Dendritic cell treated with granulocyte-macrophage colony-stimulating factor and Interleukin-4, amounts not matched to agents 40 ng/mL and 50 ng/mL, for 4 days (primary cell): ENCODE results near the gene EFCAB12.
A peak's percentile ranks its signal among the peaks of the same experiment; 100 is the strongest.

Experiments used
- H3K27ac Mint-ChIP-seq: one replicate; pipeline ENCODE4 v1.8.0; 2022; ENCODE audit warnings: mild to moderate bottlenecking, mixed read lengths
- H3K27me3 Mint-ChIP-seq: one replicate; pipeline ENCODE4 v1.8.0; 2022; ENCODE audit warnings: mild to moderate bottlenecking, mixed read lengths
- H3K36me3 Mint-ChIP-seq: one replicate; pipeline ENCODE4 v1.8.0; 2022; ENCODE audit warnings: low read depth, mixed read lengths
- H3K4me1 Mint-ChIP-seq: one replicate; pipeline ENCODE4 v1.8.0; 2022; ENCODE audit warnings: low read depth, mixed read lengths
- H3K4me3 Mint-ChIP-seq: one replicate; pipeline ENCODE4 v1.8.0; 2022; ENCODE audit warnings: mild to moderate bottlenecking, moderate library complexity, mixed read lengths
- H3K9me3 Mint-ChIP-seq: one replicate; pipeline ENCODE4 v1.8.0; 2022; ENCODE audit warnings: mixed read lengths
- intact Hi-C: fragments of 100-400 bp; cut with micrococcal nuclease; formaldehyde crosslinking; loops from one replicate; pipeline ENCODE4 v1.15.0; 2022

Gene EFCAB12

DNA sequence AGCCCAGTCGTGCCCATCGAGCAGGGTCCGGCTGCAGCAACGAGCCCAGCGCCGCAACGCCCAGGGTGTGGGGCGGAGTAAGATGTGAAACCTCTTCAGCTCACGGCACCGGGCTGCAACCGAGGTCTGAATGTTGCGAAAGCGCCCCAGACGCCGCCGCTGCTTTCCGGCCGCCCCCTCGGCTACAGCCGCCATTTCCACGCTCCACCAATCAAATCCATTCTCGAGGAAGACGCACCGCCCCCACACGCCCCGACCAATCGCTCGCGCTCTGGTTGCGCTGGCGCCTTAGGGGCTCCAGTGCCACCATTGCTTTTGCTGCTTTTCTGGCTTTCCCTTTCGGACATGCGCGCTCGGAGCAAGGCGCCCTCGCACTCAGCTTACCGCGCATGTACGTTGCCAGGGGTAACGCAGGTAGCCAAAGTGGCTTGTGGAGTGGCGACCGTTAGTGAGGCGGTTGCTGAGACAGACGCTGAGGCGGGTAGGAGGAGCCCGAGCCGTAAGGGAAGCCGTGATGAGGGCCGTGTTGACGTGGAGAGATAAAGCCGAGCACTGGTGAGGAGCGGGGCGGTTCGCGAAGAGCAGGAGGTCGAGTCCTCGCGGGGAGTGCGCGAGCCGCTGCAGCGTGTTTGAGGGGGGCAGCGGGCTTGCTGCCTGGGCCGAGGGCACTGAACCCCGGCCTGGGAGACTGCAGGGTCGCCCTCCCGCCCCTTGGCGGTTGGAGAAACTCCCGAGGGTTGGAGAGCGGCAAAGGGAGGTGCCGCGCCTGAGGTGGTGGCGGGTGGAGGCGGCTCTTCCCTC, 11.6 kb upstream of the EFCAB12 start, which contains the start of the genes IFT122 and MBD4:
Gene IFT122, plus strand, starts transcription at position 408 of the 801 bp plus-strand sequence. Its CDS starts 107 bp downstream, at position 515.
Gene MBD4, minus strand, starts transcription at position 132 of the 801 bp plus-strand sequence. Its CDS starts 115 bp downstream, at position 17.
- intact Hi-C loops = loop anchor here (1.0 to 5.0 kb wide), 2 partner anchors 41 to 137 kb away; no protein-coding TSS in a partner anchor
- H3K36me3 Mint-ChIP-seq = peaks cover 45% of the 10 kb centered on the region
- peak within 1 kb of the TSS; percentile 84 for H3K4me3 Mint-ChIP-seq
- H3K27ac Mint-ChIP-seq = peak within 1 kb of the TSS; percentile 92
- no peaks in the 10 kb centered on the region for H3K9me3 Mint-ChIP-seq
- peaks cover 72% of the 10 kb centered on the region for H3K4me1 Mint-ChIP-seq
- no peaks in the 10 kb centered on the region for H3K27me3 Mint-ChIP-seq

DNA sequence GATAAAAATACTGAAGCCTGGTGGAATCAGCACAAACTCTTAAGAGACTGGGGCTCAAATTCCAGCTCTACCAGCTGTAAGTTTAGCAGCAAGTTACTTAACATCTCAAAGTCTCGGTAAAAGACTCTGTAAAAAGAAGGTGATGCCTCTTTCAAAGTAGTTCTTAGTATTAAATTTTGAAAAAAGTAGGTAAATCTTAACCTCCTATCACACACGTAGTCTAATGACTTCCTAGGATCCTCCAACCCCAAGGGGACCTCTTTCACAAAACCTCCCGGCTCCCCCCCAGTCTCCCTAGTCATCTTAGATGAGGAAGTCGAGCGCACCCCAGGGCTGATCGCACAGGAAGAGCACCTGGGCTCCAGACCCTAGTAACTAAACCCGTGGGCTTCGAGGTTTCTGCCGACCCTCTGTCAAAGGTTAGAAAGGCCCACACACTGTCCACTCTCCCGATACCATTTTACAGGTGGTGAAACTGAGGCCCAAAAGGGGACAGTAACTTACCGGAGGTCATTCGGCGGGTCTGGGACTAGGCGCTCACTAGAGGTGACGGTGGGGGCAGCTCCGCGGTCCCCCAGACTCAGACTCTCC, 10.9 kb upstream of the EFCAB12 start:
- peak overlapping the region; percentile 92 for H3K27ac Mint-ChIP-seq
- H3K4me1 Mint-ChIP-seq = peaks cover 74% of the 10 kb centered on the region

DNA sequence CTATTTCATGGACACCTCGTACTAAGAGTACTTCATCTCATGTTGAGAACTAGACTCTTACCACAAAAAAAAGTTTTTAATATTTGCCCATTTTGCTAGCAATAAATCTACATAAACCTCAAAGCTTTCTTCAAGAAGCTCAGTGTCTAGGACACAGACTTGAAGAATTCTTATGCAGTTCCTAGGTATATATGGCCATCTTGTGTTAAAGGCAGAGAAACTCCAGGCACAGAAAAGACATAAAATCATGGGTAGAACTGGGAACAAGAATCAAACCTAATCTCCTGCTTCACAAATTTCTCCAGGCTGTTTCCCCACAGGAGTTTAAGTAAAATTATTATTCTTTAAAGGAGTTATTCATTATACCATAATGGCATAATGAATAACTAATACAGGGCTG, 6.9 kb upstream of the EFCAB12 start:
- H3K36me3 Mint-ChIP-seq = peaks cover 86% of the 10 kb centered on the region
- no peak overlapping the region for H3K27ac Mint-ChIP-seq
- H3K27me3 Mint-ChIP-seq = no peaks in the 10 kb centered on the region

More for the DNA sequence above, 10.9 kb upstream of the EFCAB12 start:
- H3K4me3 Mint-ChIP-seq = peak overlapping the region; percentile 84
- intact Hi-C loops = no loop called here
- H3K36me3 Mint-ChIP-seq = peaks cover 52% of the 10 kb centered on the region
- no peaks in the 10 kb centered on the region for H3K27me3 Mint-ChIP-seq
- no peaks in the 10 kb centered on the region for H3K9me3 Mint-ChIP-seq

DNA sequence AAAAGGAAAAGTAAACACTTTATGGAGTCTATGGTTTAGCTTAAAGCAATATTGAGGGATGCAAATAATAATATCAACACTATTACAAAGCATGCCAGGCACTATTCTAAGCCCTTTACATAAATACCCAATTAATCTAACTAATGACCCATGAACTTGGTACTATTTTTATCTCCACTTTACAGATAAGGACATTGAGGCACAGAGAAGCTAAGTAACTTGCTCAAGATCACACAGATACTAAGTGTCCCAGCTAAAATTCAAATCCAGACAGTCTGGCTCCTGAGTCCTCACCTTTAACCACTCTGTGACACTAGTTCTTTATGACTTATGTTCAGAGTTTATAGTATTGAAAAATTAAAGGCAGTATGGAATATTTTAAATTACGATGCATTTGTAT, 5.7 kb upstream of the EFCAB12 start:
- Mint-ChIP-seq H3K27me3 (no peaks in the 10 kb centered on the region), H3K36me3 (peaks cover 86% of the 10 kb centered on the region), H3K4me1 (peaks cover 41% of the 10 kb centered on the region), H3K4me3 (no peak overlapping the region), H3K27ac (no peak overlapping the region), H3K9me3 (no peaks in the 10 kb centered on the region)
- intact Hi-C loops = no loop called here

More for the DNA sequence above, 6.9 kb upstream of the EFCAB12 start:
- H3K4me3 Mint-ChIP-seq = no peak overlapping the region
- H3K4me1 Mint-ChIP-seq = peaks cover 44% of the 10 kb centered on the region
- intact Hi-C loops = no loop called here
- no peaks in the 10 kb centered on the region for H3K9me3 Mint-ChIP-seq

DNA sequence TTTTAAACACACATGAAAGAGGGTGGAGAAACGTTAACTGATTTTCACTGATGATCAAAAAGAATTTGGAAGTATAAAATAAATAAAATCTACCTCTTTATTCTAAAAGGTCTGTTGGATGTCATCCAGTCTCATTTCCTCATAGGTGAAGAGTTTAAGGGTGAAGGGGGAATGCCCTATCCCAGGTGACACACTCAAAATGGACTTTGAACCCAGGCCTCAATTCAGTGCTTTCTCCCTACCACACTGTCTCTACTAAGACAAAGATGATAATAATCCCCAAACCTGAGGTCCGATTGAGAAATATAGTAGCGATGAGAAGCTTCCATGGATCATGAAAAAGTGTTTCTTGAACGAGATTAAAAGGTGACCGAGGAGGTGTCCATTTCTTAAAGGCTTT, 5.1 kb upstream of the EFCAB12 start:
- Mint-ChIP-seq H3K36me3 (peaks cover 88% of the 10 kb centered on the region), H3K27me3 (no peaks in the 10 kb centered on the region), H3K27ac (no peak overlapping the region), H3K9me3 (no peaks in the 10 kb centered on the region), H3K4me3 (no peak overlapping the region), H3K4me1 (peaks cover 44% of the 10 kb centered on the region)
- intact Hi-C loops = no loop called here

DNA sequence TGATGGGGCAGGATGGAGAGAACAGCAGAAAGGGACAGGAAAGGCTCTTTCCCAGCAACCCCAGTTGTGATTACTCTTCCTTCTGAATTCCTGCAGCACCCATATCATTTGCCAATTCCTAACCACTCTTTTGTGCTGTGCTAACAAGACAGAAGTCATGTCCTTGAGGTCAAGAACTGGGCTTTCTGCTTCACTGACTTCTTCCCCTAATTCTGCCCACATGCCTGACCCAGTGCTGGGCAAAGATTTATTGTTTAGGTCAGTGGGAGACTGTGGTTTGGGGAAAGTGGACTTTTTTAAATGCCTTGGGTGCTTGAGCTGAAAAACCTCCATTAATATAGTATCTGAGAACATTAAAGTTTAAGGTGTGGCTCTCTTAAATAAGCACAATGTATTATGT, 4.2 kb upstream of the EFCAB12 start:
- intact Hi-C loops = no loop called here
- Mint-ChIP-seq H3K4me3 (no peak overlapping the region), H3K4me1 (peaks cover 44% of the 10 kb centered on the region), H3K36me3 (peaks cover 81% of the 10 kb centered on the region), H3K27me3 (peaks cover 4% of the 10 kb centered on the region), H3K27ac (no peak overlapping the region), H3K9me3 (no peaks in the 10 kb centered on the region)

DNA sequence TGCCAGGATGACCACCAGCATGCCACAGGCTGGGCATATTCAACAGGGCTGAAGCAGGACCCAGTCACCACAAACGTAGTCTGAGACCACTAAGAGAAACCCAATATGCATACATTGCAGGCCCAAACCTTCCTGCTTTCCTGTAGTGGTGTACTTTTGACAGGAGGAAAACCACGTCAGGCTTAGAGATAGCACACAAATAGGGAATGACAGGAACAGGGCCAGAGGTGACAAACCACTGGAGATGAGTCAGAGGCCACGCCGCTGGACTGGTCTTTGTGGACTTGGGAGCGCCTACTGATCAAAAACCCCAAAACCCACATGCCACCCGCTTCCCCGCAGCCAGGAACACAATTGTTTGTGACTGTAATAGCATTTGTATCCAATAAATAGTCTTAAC, 3.6 kb upstream of the EFCAB12 start:
- no peak overlapping the region for H3K4me3 Mint-ChIP-seq
- H3K27me3 Mint-ChIP-seq = peaks cover 8% of the 10 kb centered on the region
- H3K27ac Mint-ChIP-seq = no peak overlapping the region
- peaks cover 74% of the 10 kb centered on the region for H3K36me3 Mint-ChIP-seq
- peaks cover 45% of the 10 kb centered on the region for H3K4me1 Mint-ChIP-seq
- no peaks in the 10 kb centered on the region for H3K9me3 Mint-ChIP-seq
- intact Hi-C loops = no loop called here

DNA sequence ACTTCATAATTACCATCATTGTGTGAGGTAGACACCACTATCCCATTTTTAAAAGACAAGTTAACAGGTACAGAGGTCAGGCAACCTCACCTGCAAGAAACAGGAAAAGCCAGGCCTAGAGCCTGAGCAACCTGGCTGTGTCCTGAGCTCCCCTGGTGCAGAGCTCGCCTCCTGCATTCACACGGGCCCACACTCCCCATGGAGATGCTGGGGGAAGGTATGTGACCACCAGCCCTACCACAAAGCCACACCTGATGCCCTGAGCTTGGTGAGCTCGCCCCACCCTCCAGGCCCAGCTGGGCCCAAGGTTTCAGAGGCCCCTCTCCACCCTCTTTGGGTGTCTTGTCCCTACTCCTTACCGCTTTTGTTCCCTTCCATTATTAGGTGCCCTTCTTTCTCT, 1.2 kb upstream of the EFCAB12 start:
- H3K36me3 Mint-ChIP-seq = peaks cover 56% of the 10 kb centered on the region

DNA sequence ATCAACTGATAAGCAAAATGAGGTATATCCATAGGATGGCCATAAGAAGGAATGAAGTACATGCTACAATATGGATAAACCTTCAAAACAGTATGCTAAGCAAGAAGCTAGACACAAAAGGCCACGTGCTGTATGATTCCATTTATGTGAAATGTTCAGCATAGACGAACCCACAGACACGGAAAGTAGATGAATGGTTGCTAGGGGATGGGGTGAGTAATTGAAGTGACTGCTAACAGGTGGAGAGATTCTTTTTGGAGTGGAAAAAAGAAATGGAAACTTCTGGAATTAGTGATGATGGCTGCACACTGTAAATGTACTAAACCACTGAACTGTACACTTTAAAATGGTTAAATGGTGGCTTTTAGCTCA, 630 bp upstream of the EFCAB12 start:
- Mint-ChIP-seq H3K36me3 (peaks cover 51% of the 10 kb centered on the region), H3K27me3 (peaks cover 8% of the 10 kb centered on the region), H3K4me3 (no peak overlapping the region), H3K9me3 (peaks cover 16% of the 10 kb centered on the region), H3K27ac (peak overlapping the region; percentile 17), H3K4me1 (peaks cover 29% of the 10 kb centered on the region)
- intact Hi-C loops = no loop called here

More for the DNA sequence above, 1.2 kb upstream of the EFCAB12 start:
- H3K9me3 Mint-ChIP-seq = peaks cover 11% of the 10 kb centered on the region
- no peak overlapping the region for H3K27ac Mint-ChIP-seq
- H3K27me3 Mint-ChIP-seq = peaks cover 8% of the 10 kb centered on the region
- intact Hi-C loops = no loop called here
- H3K4me3 Mint-ChIP-seq = no peak overlapping the region
- peaks cover 28% of the 10 kb centered on the region for H3K4me1 Mint-ChIP-seq

DNA sequence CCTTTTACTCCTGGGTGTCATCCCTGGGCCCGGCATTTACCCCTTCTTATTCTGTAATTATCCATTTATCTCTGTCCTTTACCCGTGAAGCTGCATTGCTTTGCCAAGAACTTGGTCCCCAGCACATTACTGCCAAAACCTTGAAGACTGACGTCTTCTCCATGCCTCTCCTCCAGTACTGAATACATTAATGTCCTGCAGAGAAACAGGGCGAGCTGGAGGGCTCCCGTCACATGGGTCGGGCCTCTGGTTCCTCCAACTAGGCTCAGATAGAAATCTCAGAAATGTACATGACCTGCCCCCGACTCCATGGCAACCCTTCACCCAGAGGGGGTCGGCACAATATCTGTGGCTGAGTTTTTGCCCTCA, 445 bp downstream of the EFCAB12 start:
- intact Hi-C loops = no loop called here
- peaks cover 40% of the 10 kb centered on the region for H3K36me3 Mint-ChIP-seq
- peaks cover 37% of the 10 kb centered on the region for H3K4me1 Mint-ChIP-seq
- peaks cover 18% of the 10 kb centered on the region for H3K9me3 Mint-ChIP-seq
- peak overlapping the region; percentile 17 for H3K27ac Mint-ChIP-seq
- peak overlapping the region; percentile 79 for H3K4me3 Mint-ChIP-seq
- H3K27me3 Mint-ChIP-seq = peaks cover 8% of the 10 kb centered on the region

DNA sequence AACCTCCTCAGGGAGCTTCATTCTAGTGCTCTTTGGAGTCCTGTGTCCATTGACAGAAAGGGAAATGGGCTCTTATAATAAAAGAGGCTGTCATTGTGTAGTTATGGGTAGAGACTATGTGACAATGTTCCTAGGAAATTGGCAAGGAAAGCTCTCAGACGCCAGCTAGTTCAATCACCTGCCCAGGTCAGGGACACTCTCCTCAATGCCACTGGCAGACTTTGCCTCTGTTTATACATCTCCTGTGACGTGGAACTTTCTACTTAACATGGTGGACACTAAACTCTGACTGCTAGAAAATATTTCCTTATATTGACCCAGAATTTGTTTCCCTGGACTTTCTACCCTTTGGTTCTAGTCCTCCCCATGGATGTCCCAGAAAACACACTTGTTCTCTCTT, 2.8 kb downstream of the EFCAB12 start:
- peaks cover 18% of the 10 kb centered on the region for H3K9me3 Mint-ChIP-seq
- intact Hi-C loops = no loop called here
- peaks cover 20% of the 10 kb centered on the region for H3K36me3 Mint-ChIP-seq
- peaks cover 8% of the 10 kb centered on the region for H3K27me3 Mint-ChIP-seq
- peaks cover 37% of the 10 kb centered on the region for H3K4me1 Mint-ChIP-seq
- no peak overlapping the region for H3K4me3 Mint-ChIP-seq
- H3K27ac Mint-ChIP-seq = peak overlapping the region; percentile 33

DNA sequence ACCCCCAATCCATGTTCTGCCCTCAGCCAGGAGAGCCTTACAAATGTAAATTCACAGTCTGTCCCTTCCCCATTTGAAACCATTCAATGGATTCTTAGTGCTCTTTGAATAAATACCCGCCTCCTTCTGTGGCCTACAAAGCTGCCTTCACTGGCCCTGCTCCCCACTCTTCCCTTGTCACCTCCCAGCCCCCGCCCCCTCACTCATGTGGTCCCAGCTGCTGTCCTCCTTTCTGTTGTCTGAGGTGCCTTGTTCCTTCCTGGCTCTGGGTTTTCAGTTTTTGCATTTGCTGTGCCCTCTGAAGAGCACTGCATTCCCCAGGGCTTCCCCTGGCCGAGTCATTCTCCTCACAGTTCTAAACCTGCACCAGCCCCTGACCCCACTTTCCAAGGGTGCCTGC, 3.2 kb downstream of the EFCAB12 start:
- H3K4me1 Mint-ChIP-seq = peaks cover 37% of the 10 kb centered on the region
- H3K27ac Mint-ChIP-seq = peak overlapping the region; percentile 33
- peaks cover 18% of the 10 kb centered on the region for H3K9me3 Mint-ChIP-seq
- peaks cover 8% of the 10 kb centered on the region for H3K27me3 Mint-ChIP-seq
- peaks cover 16% of the 10 kb centered on the region for H3K36me3 Mint-ChIP-seq
- intact Hi-C loops = no loop called here
- H3K4me3 Mint-ChIP-seq = no peak overlapping the region

DNA sequence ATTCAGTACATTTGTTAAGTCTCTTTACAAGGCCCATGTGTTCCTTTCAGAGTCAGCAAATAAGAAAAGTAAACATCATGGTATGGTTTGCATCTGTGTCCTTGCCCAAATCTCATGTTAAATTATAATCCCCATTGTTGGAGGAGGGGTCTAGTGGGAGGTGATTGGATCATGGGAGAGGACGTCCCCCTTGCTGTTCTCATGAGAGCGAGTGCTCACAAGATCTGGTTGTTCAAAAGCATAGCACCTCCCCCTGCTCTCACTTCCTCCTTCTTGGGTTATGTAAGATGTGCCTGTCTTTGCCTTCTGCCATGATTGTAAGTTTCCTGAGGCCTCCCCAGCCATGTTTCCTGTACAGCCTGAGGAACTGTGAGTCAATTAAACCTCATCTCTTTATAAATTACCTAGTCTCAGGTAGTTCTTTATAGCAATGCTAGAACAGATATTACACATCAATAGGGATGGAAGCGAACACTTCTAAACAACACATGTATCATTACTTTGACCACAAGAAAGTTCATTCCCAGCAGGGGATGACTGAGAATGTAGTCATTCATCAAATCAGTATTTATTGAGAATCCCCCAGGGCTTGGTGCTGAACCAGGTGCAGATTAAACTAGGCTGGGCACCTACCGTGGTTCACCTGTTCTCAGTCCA, 4.1 kb downstream of the EFCAB12 start:
- Mint-ChIP-seq H3K36me3 (peaks cover 8% of the 10 kb centered on the region), H3K4me3 (peak overlapping the region; percentile 2), H3K27ac (peak overlapping the region; percentile 84), H3K4me1 (peaks cover 37% of the 10 kb centered on the region), H3K27me3 (peaks cover 8% of the 10 kb centered on the region), H3K9me3 (peaks cover 18% of the 10 kb centered on the region)
- intact Hi-C loops = no loop called here

DNA sequence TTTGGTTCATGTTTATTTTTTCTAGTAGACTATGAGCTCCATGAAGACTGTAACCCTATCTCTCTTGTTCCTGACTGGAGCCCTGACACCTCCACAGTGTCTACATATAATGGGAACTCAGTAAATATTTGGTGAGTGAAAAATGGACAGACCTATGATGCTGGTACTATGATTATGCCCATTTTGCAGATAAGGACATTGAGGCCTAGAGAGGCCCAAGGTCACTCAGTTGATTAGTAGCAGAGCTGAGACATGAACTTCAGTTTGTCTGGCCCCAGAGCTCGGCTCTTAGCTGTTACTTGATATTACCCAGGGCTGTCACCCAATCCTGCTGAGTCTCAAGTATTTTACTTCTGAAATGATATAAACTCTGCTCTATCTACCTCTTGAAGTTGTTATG, 5.5 kb downstream of the EFCAB12 start:
- H3K4me3 Mint-ChIP-seq = no peak overlapping the region
- H3K36me3 Mint-ChIP-seq = peaks cover 4% of the 10 kb centered on the region
- H3K9me3 Mint-ChIP-seq = peaks cover 18% of the 10 kb centered on the region
- peaks cover 23% of the 10 kb centered on the region for H3K4me1 Mint-ChIP-seq
- intact Hi-C loops = no loop called here
- H3K27ac Mint-ChIP-seq = no peak overlapping the region
- peaks cover 7% of the 10 kb centered on the region for H3K27me3 Mint-ChIP-seq
